SW480 (cell line): ENCODE measurements around the gene HSP90AB1.

Experiments
- DNase-seq: peaks from one replicate; pipeline ENCODE4 v3.0.0-alpha.2; 2016; ENCODE audit warnings: low spot score

The HSP90AB1 gene

GRCh38 chr6:44269178-44269920, 22.4 kb downstream of the HSP90AB1 start:
- no peak for DNase-seq

DNA sequence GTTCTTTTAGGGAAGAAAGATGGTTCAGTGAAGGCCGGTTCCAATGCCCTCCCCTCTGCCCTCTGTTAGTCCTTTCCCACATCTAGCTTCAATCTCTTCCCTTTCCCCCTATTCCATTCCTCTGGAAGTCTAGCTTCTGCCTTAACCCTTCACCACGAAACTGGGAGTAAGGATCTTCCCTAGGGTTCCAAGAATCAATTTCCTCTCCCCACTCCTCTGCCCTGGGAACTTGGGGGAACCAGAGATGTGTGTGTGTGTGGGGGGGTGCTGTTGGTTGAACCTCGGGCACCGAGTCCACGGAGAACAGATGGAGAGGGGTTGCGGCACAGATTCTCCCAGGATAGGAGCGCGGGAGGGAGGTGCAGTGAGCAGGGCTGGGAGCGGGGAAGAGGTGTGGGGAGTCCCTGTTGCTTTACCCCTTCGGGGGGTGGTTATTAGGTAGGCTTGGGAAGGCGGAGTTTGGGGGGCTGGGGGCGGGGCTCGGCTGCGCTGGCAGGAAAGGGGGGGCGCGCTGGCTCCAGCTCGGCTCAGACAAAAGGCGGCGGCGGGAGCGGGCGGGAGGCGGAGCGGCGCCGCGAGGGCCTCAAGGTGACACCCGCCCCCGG, 23.1 kb downstream of the HSP90AB1 start, which contains the start of gene TMEM151B:
Gene TMEM151B, plus strand, starts transcription at position 530 of the 605 bp plus-strand sequence. CDS start 293 bp downstream, outside the sequence.
- DNase-seq, result no peak

DNA sequence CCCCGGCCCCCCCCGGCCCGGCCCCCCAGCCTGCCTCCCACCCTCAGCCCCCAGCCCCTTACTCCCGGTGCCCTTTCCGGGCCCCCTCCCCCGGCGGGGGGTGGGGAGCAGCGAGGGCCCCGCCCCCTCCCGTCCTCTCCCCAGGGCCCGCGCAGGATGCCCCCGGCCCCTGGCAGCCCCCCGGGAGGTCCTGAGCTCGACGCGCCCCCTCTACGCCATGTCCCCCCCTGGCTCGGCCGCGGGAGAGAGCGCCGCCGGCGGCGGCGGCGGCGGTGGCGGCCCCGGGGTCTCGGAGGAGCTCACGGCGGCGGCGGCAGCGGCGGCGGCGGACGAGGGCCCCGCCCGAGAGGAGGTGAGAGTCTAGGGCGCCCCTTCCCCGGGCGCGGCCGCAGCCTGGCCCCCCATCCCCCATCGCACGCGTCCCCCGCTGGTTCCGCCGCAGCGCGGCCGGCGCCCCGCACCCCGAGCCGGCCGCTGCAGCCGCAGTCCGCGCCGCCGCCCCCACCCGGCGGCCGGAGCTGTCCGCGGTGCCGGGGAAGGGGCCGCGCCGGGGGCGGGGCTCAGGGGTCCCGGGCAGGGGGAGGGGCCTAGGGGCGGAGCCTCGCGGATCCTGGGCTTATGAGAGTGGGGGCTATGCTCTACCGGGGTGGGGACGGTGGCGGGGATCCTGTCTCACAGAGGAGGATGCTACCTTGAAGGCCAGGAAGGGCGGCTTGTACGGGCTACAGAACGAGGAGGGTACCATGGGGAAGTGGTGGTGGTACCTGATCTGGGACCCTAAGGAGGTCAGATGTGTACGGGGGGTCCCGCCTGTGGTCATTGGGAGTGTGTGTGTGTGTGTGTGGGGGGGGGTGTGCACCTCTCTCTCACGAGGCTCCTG, 23.9 kb downstream of the HSP90AB1 start:
- DNase-seq, result no peak

GRCh38 chr6:44271406-44271723, 24.5 kb downstream of the HSP90AB1 start:
- DNase-seq, result no peak

DNA sequence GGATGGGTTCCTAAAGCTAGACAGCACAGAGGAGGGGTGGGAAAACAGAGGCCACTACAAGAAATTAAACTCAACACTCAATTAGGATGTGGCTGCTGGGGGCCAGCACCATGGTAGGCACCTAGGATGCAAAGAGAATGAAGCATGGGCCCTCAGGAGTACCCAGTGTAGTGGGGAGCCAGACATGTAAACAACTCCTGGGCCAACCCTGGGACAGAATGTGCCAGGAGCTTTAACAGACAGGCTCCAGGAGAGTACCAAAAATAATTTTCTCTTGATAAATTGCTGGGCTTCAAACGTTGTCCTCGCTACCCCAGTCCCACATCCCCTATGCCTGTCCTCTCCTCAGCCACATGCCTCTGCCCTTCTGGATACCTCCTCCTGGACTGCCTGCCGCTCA, 25.0 kb downstream of the HSP90AB1 start:
- DNase-seq, result no peak

DNA sequence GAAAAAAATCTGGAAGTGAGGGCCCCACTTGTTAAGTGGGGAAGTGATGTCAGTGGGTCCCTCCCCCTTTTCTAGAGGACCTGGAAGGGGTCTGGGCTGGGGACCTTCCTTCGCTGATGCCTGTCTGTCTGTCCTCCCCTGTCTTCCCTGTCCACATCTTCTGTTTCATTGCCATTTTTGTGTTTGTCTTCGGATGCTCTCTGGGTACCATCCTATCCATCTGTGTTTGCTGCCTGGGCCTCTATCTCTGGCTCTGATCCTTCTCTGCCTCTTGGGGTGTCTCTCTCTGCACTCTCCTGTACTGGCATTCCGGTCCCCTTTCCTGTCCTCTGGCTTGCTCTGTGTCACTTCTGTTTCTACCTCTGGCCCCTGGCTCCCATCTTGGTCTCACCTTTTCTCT, 25.6 kb downstream of the HSP90AB1 start:
- no peak for DNase-seq

- DNase-seq, result no peak
Measured at GRCh38 chr6:44272999-44273566, 26.2 kb downstream of the HSP90AB1 start.

DNA sequence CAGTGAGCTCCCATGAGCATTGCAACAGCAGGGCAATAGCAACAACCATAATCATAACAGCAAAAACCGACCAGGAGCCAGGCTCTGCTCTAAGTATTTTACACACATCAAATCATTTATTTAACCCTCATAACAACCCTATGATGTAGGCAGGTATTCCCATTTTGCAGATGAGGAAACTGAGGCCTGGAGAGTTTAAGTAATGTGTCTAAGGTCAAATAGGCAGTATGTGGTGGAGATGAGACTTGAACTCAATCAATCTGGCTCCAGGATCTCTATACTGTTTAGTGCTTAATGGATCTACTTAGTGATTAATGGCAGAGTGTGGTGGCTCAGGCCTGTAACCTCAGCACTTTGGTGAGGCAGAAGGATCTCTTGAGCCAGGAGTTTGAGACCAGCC, 26.7 kb downstream of the HSP90AB1 start:
- DNase-seq, result no peak

DNA sequence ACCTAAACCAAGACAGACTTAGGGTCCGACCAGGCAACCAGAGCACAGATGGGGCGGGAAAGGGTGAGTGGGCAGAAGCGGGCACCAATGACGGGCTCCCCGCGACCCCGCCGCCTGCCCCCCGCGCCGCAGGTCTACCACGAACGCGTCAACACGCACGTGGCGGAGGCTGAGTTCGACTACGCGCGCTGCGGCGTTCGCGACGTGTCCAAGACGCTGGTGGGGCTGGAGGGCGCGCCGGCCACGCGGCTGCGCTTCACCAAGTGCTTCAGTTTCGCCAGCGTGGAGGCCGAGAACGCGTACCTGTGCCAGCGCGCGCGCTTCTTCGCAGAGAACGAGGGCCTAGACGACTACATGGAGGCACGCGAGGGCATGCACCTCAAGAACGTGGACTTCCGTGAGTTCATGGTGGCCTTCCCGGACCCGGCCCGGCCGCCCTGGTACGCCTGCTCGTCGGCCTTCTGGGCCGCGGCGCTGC, 28.4 kb downstream of the HSP90AB1 start:
- DNase-seq, result no peak

- DNase-seq, result no peak
Measured at GRCh38 chr6:44275749-44276648, 29.1 kb downstream of the HSP90AB1 start.

- no peak for DNase-seq
Measured at GRCh38 chr6:44276667-44277640, 30.1 kb downstream of the HSP90AB1 start.

GRCh38 chr6:44277763-44278162, 30.9 kb downstream of the HSP90AB1 start:
- no peak for DNase-seq

DNA sequence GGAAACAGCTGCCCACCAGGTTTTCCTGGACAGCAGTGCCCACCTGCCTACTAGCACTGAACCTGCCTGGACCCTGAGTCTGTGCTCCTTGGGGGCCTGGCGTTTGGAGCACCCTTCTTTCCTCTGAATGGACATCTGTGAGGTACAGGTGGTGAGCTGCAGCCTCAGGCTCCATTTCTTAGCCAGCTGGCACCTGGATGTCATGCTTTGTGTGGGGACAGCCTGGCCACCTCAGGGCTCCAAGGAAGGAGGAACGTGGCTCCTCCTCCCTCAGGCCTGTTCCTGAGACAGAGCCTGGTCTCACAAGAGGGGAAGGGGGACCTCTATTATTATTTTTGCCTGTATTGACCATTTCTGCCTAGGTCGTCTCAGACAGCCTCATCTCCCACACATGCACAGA, 31.4 kb downstream of the HSP90AB1 start:
- no peak for DNase-seq

- peak; percentile 50 for DNase-seq
Measured at GRCh38 chr6:44278774-44279697, 32.1 kb downstream of the HSP90AB1 start.

DNA sequence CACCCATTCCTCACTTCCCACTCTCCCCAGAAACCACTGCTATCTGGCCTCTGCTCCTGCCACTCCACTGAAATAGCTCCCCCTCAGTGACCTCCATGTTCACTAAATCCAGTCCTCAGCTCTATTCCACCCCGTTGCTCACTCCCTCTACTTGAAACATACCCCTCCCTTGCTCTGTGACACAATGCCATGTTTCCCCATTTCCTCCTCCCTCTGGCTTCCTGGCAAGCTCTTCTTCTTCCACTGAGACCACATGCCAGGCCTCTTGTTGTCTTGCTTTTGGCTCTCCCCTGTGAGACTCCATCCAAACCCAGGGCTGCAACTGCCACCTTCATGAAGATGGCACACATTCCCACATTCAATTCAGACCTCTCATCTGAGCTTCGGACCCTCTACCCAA, 37.2 kb downstream of the HSP90AB1 start:
- no peak for DNase-seq

DNA sequence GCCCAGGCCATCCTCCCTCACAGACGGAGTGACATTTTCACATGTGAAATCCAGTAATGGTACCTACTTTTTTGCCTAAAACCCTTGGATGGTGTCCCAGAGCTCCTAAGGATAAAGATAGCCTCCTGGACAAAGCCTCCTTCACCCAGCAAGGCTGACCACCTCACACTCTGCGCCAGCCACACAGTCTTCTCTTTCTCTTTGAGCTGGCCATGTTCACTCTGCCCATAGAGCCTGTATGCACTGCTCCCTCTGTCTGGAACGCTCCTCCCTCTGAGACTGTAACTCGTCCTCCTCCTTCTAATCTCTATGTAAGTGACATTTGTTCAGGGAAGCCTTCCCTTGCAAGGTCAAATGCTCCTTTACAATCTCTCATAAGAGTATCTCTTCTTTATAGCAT, 38.0 kb downstream of the HSP90AB1 start:
- DNase-seq, result no peak

DNA sequence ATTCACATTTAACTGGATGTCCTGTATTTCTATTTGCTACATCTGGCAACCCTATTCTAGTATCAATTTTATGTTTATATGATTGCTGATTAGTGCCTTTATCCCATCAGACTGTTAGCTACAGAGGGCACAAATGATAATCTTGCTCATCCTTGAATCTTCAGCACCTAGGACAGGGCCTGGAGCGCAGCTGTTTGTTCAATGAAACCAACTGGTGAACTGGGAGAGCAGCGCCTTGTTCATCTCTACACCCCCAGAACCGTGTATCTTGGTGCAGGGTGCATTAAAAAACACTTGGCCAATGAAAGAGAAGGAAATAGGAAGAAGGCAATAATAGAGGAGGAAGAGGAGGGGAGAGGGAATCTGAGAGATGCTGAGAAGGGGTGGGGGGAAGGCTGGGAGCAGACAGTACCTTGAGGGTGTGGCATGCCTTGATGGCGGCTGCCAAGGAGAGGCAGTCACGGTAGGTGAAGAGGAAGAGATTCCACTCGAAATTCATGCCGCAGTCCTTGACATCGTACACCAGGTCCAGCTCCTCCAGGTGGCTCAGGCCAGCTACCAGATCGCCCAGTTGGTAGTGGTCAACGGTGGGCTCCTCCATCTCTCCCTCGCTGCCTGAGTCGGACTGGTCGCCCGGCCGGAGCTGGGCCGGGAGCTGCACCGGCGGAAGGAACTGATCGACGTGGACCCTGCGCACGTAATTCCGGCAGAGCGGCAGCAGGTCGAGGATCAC, 38.8 kb downstream of the HSP90AB1 start:
- DNase-seq, result no peak

DNA sequence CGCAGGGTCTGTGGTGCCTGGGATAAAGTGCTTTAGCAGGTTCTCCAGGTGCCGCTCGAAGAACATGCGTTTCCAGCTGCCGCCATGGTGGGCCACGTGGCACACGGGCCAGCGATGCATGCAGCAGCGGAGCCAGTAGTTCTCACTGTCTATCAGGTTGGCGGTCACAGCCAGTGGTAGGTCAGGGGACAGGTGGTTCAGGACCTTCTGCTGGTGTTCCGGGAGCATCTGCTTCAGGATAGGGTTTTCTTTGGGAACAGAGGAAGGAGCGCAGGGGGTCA, 39.3 kb downstream of the HSP90AB1 start:
- no peak for DNase-seq

GRCh38 chr6:44286747-44287146, 39.8 kb downstream of the HSP90AB1 start:
- DNase-seq, result no peak
